HG03460 (cell line): Measurements from ENCODE around the gene HIF1AN.
A peak's percentile ranks its signal among the peaks of the same experiment; 100 is the strongest.

Experiments
- ATAC-seq: cut with Tn5 transposase; IDR thresholded peaks from one replicate; pipeline ENCODE4 v1.9.1; 2021; ENCODE audit not compliant: unreplicated experiment

HIF1AN gene

GRCh38 chr10:100520811-100521210 lies 14.9 kb upstream of the HIF1AN start:
- no peak for ATAC-seq

DNA sequence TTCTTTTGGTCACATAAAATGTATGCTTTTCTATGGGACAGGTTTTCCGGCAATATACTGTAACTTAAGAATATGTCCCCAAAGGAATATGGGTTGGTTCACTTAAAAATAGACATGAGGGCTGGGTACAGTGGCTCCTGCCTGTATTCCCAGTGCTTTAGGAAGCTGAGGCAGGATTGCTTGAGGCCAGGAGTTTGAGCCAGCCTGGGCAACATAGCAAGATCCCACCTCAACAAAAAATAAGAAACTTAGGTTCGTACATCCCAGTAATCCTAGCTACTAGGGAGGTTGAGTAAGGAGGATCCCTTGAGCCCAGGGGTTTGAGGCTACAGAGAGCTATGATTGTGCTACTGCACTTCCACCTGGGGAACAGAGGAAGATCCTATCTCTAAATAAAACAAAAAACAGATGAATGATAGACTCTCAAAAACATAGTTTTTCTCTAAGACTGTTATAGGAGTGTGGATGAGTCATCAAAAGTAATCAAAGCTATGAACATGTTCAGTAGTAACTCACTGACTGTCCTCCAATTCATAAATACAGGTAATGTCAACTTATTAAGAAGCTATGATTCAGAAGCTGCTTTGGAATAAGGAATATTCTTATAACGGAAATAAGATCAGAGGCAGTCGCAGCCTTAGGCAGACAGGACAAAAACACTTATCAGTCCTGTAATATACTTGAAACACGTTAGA lies 13.5 kb upstream of the HIF1AN start:
- ATAC-seq = no peak

GRCh38 chr10:100522945-100523344 lies 12.8 kb upstream of the HIF1AN start:
- ATAC-seq = no peak

DNA sequence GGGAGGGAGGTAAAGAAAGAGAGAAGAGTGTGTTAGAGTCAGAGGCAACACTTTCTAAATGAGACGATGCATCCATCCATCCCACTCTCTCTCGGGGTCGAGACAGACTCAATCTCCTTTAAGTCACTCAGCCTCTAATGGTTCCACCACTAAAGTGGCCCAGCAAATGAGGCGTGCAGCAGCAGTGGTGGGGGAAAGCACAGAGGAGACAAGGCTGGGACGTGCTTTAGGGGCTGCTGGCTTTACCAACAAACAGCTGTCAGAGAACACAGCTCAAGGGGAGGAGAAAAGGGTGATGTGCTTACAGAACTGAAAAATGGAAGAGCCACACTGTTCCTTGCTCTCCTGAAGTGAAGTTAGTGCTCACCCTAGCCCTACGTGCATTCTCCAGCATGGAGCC lies 11.5 kb upstream of the HIF1AN start:
- no peak for ATAC-seq

- no peak for ATAC-seq
Measured at GRCh38 chr10:100524638-100525037, 11.1 kb upstream of the HIF1AN start.

DNA sequence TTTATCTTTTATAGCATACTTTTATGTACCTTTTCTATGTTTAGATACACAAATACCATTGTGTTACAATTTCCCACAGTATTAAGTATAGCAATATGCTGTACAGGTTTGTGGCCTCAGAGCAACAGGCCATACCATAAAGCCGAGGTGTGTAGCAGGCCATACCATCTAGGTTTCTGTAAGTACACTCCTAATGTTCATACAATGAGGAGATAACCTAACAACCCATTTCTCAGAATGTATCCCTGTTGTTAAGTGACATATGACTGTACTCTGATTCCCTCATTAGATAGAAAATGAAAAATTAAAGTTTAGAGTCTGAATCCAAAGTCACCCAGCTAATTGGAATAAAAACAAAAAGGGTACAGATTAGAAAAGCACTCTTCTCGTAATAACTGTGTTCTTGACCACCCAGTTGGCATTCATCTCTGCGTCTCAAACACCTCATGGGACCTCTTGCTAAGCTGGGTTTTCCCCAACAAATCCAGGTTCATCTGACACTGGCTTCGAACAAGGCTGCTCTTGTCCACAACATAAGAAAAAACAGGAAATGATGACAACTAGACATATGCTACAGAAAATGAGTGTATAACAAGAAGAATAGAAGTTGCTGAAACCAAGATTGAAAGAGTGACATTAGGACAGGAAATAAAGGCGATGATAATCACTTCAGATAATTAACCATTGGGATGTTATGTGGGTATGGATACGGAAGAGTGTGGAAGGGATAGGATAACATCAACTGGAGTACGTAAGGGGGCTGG lies 7.4 kb upstream of the HIF1AN start:
- ATAC-seq = no peak

DNA sequence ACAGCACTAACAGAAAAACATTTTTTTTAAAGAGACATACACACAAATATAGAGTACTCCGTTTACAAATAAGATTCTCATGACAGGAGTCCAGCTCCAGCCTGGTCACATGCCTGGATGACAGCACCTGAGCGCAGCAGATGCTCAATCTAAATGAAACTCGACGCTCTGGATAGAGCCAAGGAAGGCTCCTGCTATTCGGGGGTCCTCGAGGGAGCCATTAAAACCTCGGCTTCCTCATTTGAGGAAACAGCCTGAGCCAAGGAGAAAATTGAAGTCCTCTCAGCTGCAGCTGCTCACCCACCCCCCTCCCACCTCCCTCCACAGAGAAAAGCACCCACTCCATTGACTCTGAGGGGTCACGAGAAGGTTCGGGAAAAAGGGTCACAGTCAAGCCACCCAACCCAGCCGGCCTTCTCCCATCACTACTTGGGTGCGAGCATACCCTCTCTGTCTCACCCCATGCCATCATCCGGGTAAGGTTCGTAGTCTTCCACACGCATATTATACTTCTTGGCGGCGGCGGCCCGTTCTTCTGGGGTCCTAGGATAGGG lies 6.7 kb upstream of the HIF1AN start:
- ATAC-seq = no peak

DNA sequence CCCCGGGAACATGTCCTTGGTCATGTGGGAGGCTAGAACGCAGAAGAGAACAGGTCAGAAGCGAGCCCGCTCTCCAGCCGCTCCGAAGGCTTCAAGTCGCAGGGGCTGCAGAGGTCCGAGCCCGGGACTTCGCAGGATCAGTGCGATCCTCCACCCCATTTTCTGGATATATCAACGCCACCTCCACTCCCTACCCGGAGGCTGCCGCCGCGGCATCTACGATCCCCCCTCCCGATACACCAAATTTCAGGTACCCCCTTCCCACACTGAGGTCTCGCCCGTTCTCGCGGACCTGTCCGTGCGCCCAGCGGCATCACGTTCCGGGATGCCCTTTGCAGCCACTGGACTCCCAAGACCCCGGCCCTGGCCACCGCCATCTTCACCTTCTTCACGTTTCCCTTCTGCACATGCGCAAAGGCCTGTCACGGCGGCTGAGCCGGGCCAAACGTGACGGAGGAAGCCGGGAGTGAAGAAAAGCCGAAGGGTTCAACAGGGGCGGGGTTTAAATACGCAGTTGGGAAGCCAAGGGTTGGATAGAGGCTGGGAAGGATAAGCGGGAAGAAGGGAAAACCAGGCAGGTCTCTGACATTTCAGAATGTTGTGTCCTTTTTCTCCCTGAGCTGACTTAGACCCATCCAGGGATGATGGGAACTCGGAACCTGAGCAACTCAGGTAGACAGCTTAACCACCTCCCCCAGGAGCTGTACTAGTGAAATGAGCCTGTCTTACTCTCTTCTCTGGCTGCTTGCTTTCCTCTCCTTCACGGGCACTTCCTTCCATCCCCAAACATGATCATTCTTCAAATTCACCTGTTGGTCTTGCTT lies 6.1 kb upstream of the HIF1AN start, which contains the start of gene NDUFB8:
Gene NDUFB8 (minus strand): TSS at position 397 of the 824 bp plus-strand sequence. CDS start 20 bp downstream, at position 377.
- peak; percentile 69 for ATAC-seq

- no peak for ATAC-seq
Measured at GRCh38 chr10:100531761-100532160, 4.0 kb upstream of the HIF1AN start.

DNA sequence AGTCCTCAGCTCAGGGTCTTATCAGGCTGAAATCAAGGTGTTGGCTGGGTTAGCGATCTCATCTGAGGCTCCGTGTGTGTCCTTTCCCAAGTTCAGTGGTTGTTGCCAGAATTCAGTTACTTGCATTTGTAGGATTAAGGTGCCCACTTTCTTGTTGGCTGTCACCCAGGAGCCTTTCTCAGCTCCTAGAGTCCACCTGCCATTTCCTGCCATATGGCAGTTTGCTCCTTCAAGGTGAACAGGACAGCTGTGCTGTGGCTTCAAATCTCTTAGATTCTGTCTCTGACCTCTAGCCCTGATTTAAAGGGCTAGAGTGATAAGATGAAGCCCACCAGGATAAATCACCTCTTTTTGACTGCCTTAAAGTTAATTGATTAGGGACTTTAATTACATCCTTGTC lies 1.0 kb upstream of the HIF1AN start:
- no peak for ATAC-seq

GRCh38 chr10:100535338-100535714 lies 417 bp upstream of the HIF1AN start:
- ATAC-seq = no peak

DNA sequence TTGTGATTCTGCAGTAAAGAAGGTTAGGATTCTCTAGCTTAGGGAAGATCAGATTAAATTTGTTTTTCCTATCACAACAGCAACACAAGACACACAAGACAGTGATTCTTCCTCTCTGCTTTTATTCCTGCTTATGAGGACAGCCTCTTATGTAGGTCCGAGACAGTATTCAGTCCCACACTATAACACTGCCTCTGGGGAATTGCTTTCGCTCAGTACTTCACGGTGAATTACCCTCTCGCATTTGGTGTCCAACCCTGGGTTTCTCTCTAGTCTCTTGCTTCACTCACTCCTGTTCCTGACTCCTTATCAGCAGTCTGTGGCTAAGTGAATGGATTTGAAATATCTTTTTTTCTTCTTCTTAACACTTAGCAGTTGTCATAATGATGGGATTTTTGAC lies 1.7 kb downstream of the HIF1AN start:
- ATAC-seq = no peak

DNA sequence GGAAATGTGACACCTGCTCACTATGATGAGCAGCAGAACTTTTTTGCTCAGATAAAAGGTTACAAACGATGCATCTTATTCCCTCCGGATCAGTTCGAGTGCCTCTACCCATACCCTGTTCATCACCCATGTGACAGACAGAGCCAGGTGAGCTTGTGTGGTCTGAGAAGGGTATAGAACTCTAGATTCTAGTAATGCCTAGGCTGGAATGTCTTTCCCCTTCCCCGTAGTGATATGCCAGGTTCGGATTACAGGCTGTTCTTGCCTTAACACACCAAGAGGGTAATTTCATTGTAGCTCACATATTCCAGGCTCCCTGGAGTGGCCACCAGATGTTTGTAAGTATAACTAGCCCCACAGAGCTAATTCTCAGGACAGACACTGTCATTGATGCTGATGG lies 9.2 kb downstream of the HIF1AN start:
- ATAC-seq = no peak

- ATAC-seq = no peak
Measured at GRCh38 chr10:100551196-100551595, 15.5 kb downstream of the HIF1AN start.

- no peak for ATAC-seq
Measured at GRCh38 chr10:100551738-100552137, 16.0 kb downstream of the HIF1AN start.

DNA sequence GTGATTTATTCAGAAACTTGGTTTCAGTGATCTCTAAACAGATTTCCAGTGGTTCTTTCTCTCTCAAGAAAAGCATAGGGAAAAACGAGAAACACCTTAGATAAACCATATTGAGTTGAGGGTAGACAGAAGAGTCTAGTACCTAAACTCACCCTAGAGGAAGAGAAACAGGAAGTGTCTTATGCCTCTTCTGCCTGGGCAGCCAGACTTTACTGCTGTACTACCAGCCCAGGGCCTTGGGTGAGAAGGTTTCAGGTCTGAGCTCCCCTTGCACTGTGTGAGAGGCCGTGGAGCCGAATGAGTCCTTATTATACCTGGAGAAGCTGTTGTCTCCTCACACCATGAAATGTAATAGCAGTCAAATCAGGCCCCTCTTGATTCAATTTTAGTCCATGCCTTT lies 18.2 kb downstream of the HIF1AN start:
- no peak for ATAC-seq

GRCh38 chr10:100554902-100555301 lies 19.2 kb downstream of the HIF1AN start:
- ATAC-seq = no peak

DNA sequence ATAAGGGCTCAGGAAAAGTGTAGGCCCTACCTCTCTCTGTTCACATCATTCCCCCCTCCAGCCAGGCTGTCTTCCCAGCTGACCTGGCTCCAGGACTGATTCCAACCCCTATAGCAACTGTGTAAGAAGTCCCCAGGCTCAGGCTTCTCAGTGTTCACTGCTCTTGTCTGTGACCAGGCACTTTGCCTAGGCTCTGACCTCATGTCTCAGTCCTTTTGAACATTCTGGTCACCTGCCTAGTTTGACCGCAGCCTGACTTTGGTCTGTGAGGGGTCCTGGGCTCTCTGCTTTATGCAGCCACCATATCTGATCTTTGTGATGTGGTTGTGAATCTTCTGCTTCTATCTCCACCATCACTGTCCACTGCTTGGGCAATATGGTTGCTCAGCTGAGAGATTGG lies 24.5 kb downstream of the HIF1AN start:
- ATAC-seq = no peak

DNA sequence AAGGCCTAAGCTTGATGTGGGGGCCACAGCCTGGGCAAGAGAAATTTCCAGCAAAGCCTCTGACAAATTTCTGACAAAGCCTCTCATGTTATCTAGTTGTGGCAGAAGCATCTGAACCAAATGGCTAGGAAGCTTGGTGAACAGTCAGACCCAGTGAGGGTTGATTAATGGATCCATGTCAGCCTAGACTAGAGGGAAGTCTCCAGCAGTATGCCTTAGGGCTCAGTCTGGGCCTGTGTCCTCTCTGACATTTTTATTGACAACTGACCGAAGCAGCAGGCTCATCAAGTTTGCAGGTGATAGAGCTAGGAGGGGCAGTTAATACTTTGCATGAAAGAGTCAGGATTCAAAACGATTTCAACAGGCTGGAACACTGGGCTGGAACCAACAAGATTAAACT lies 25.3 kb downstream of the HIF1AN start:
- no peak for ATAC-seq

- peak; percentile 61 for ATAC-seq
Measured at GRCh38 chr10:100562008-100562672, 26.4 kb downstream of the HIF1AN start.
